IMR-90 (cell line): ENCODE data around the gene CASS4. TPM values are rescaled to one million over a fixed set of nuclear protein-coding genes. Genes with fewer than 3 reads are reported as not detected.

Experiments used
- ATAC-seq: fragments of 200-7000 bp; cut with Tn5 transposase; 2 replicates; pipeline ENCODE4 v1.9.1; 2020; ENCODE audit warnings: low read depth, mild to moderate bottlenecking, moderate library complexity
- BruUV-seq: library from RNA; stranded (reverse); fragments of 400-500 nt; replicated peaks from 2 replicates; lab custom pipeline; 2021; lab: Mats Ljungman, UMichigan
- CTCF ChIA-PET: fragments of 300-600 bp; formaldehyde crosslinking; extraction: SDS; loops from one replicate; lab custom pipeline; 2021; ENCODE audit warnings: antibody characterized with exemption; lab: Yijun Ruan, JAX
- POLR2A ChIA-PET: fragments of 300-600 bp; sonication (Branson Sonifier 250); formaldehyde crosslinking; loops from one replicate; lab custom pipeline; 2022; ENCODE audit warnings: antibody characterized with exemption; ENCODE audit not compliant: unreplicated experiment; lab: Charles Lee
- DNase-seq: peaks from one replicate; pipeline ENCODE4 v3.0.0; 2013
- H2AFZ ChIP-seq: replicated peaks from 2 replicates; pipeline ENCODE3; 2013; ENCODE audit warnings: low read length, mild to moderate bottlenecking; ENCODE audit not compliant: poor library complexity
- H2AK5ac ChIP-seq: 2 replicates; pipeline ENCODE4 v1.6.1; 2013; ENCODE audit warnings: low read depth, low read length, inconsistent platforms
- H2AK9ac ChIP-seq: replicated peaks from 2 replicates; pipeline ENCODE3; 2013; ENCODE audit warnings: mild to moderate bottlenecking, low read depth, low read length, moderate library complexity; ENCODE audit not compliant: poor library complexity
- H2BK120ac ChIP-seq: 2 replicates; pipeline ENCODE4 v1.6.1; 2013; ENCODE audit warnings: low read depth, low read length, inconsistent platforms
- H2BK15ac ChIP-seq: 3 replicates; pipeline ENCODE4 v1.6.1; 2013; ENCODE audit warnings: low read depth, low read length, inconsistent platforms
- H2BK20ac ChIP-seq: 2 replicates; pipeline ENCODE4 v1.6.1; 2013; ENCODE audit warnings: low read depth, mild to moderate bottlenecking, inconsistent platforms, low read length, moderate library complexity
- H2BK5ac ChIP-seq: 2 replicates; pipeline ENCODE4 v1.6.1; 2013; ENCODE audit warnings: mild to moderate bottlenecking, low read depth, low read length, inconsistent platforms; ENCODE audit not compliant: poor library complexity, severe bottlenecking
- H3K14ac ChIP-seq: replicated peaks from 2 replicates; pipeline ENCODE4 v1.6.1; 2013; ENCODE audit warnings: low read depth, low read length, inconsistent platforms
- H3K18ac ChIP-seq: 2 replicates; pipeline ENCODE4 v1.6.1; 2013; ENCODE audit warnings: low read depth, low read length, control low read depth
- H3K23ac ChIP-seq: 2 replicates; pipeline ENCODE4 v1.6.1; 2013; ENCODE audit warnings: low read depth, low read length, inconsistent platforms
- H3K27ac ChIP-seq: 2 replicates; pipeline ENCODE4 v1.5.1; 2013; ENCODE audit warnings: mild to moderate bottlenecking, control low read depth, low read length; ENCODE audit not compliant: insufficient read depth
- H3K27me3 ChIP-seq: 2 replicates; pipeline ENCODE4 v1.6.1; 2013; ENCODE audit warnings: low read length; ENCODE audit not compliant: control insufficient read depth, insufficient read depth
- H3K36me3 ChIP-seq: 2 replicates; pipeline ENCODE4 v1.6.1; 2013; ENCODE audit warnings: low read length, mixed read lengths; ENCODE audit not compliant: control insufficient read depth, insufficient read depth
- H3K4ac ChIP-seq: 2 replicates; pipeline ENCODE4 v1.6.1; 2013; ENCODE audit warnings: low read depth, low read length, inconsistent platforms
- H3K4me1 ChIP-seq: 2 replicates; pipeline ENCODE4 v1.6.1; 2013; ENCODE audit warnings: low read length, mixed read lengths; ENCODE audit not compliant: control insufficient read depth, insufficient read depth
- H3K4me2 ChIP-seq: 2 replicates; pipeline ENCODE4 v1.6.1; 2013; ENCODE audit warnings: low read depth, mild to moderate bottlenecking, control low read depth, low read length, moderate library complexity
- H3K4me3 ChIP-seq: 2 replicates; pipeline ENCODE4 v1.5.1; 2013; ENCODE audit warnings: low read depth, mild to moderate bottlenecking, control low read depth, low read length, moderate library complexity; ENCODE audit not compliant: insufficient read depth
- H3K56ac ChIP-seq: 2 replicates; pipeline ENCODE4 v1.6.1; 2013; ENCODE audit warnings: low read length, inconsistent platforms; ENCODE audit not compliant: insufficient read depth; ENCODE audit errors: extremely low read depth
- H3K79me1 ChIP-seq, 2 experiments: 2 replicates each; pipeline ENCODE4 v1.6.1; 2013; ENCODE audit warnings: low read length in 2 of 2, inconsistent platforms in 1 of 2, low read depth in 1 of 2
- H3K9ac ChIP-seq: 2 replicates; pipeline ENCODE4 v1.6.1; 2013; ENCODE audit warnings: low read depth, low read length, control low read depth
- H3K9me1 ChIP-seq: 2 replicates; pipeline ENCODE4 v1.6.1; 2013; ENCODE audit warnings: low read length, inconsistent platforms; ENCODE audit not compliant: insufficient read depth
- H3K9me3 ChIP-seq: 2 replicates; pipeline ENCODE4 v1.6.1; 2013; ENCODE audit warnings: low read length; ENCODE audit not compliant: control insufficient read depth, insufficient read depth
- H4K20me1 ChIP-seq: 2 replicates; pipeline ENCODE4 v1.6.1; 2013; ENCODE audit warnings: low read length, inconsistent platforms; ENCODE audit not compliant: insufficient read depth
- H4K5ac ChIP-seq: 2 replicates; pipeline ENCODE4 v1.6.1; 2013; ENCODE audit warnings: mild to moderate bottlenecking, low read depth, low read length, control low read depth
- H4K8ac ChIP-seq, 2 experiments: 2 replicates each; pipeline ENCODE4 v1.6.1; 2013; ENCODE audit warnings: low read depth in 2 of 2, low read length in 2 of 2, control low read depth in 1 of 2, inconsistent platforms in 1 of 2
- H4K91ac ChIP-seq: 2 replicates; pipeline ENCODE4 v1.6.1; 2013; ENCODE audit warnings: low read depth, low read length, inconsistent platforms; ENCODE audit not compliant: insufficient read depth
- BHLHE40 ChIP-seq: fragments of 150-350 bp; IDR thresholded peaks from 2 replicates; pipeline ENCODE4 v1.6.1; 2016; ENCODE audit warnings: mild to moderate bottlenecking, low read depth, low read length
- CTCF ChIP-seq: conservative IDR thresholded peaks from 2 replicates; pipeline ENCODE4 v1.5.1; 2012; ENCODE audit warnings: mild to moderate bottlenecking, low read depth, low read length, improper control_type of control experiment
- FOS ChIP-seq: fragments of 150-350 bp; IDR thresholded peaks from 2 replicates; pipeline ENCODE4 v1.6.1; 2016; ENCODE audit warnings: low read depth, low read length
- MAZ ChIP-seq: IDR thresholded peaks from 2 replicates; pipeline ENCODE4 v1.6.1; 2012; ENCODE audit warnings: low read depth, mild to moderate bottlenecking, low read length, improper control_type of control experiment, moderate library complexity, borderline replicate concordance
- NFE2L2 ChIP-seq: fragments of 150-350 bp; IDR thresholded peaks from 2 replicates; pipeline ENCODE4 v1.6.1; 2016; ENCODE audit warnings: low read depth, mild to moderate bottlenecking, low read length
- USF2 ChIP-seq: fragments of 150-350 bp; IDR thresholded peaks from 2 replicates; pipeline ENCODE4 v1.6.1; 2017; ENCODE audit warnings: mild to moderate bottlenecking, antibody characterized with exemption, low read length, low read depth
- WGBS, 2 experiments: methylation state at CpG; one replicate each; pipeline versions ENCODE4 v1.1.5 to v1.1.7; 2013; ENCODE audit warnings: missing lambda C conversion rate in 2 of 2; ENCODE audit not compliant: insufficient read length in 1 of 2; ENCODE audit errors: extremely low coverage in 2 of 2; 5-methylcytosine and 5-hydroxymethylcytosine counted together
- dilution Hi-C: fragments of 300-500 bp; cut with HindIII; formaldehyde crosslinking; loops from one replicate; pipeline ENCODE4 v1.14.3; 2018; ENCODE audit warnings: low sequenced_read_pairs; ENCODE audit not compliant: unreplicated experiment
- in situ Hi-C: fragments of 300-500 bp; cut with MboI; formaldehyde crosslinking; loops from 3 replicates; pipeline ENCODE4 v1.14.3; 2019; ENCODE audit warnings: low sequenced_read_pairs, inconsistent platforms, mixed read lengths
- intact Hi-C: fragments of 100-400 bp; cut with micrococcal nuclease; formaldehyde crosslinking; loops from 2 replicates; pipeline ENCODE4 v1.10.0; 2022
- microRNA-seq, 2 experiments: library from miRNA; stranded (forward) in 1 of 2; unstranded in 1 of 2; fragments of 10-50 nt in 1 of 2; fragments of <30 nt in 1 of 2; gene quantifications in 1 of 2; microRNA quantifications in 1 of 2; one replicate each; pipeline versions ENCODE3 to v1.1.0; 2013 to 2020; ENCODE audit not compliant: insufficient read depth in 1 of 2, insufficient read length in 1 of 2, unreplicated experiment in 1 of 2
- polyA plus RNA-seq, 3 experiments: library from polyadenylated mRNA; depleted of rRNA; stranded (reverse); fragments of >200 nt; gene quantifications; 2 replicates each; pipeline ENCODE4 v1.2.3, GENCODE V29; 2012; ENCODE audit warnings: low replicate concordance in 1 of 3
- small RNA-seq, 5 experiments: library from RNA; depleted of rRNA; stranded (forward); fragments of <200 nt; gene quantifications; one replicate each; pipeline ENCODE3, GENCODE V24; 2012
- total RNA-seq: library from RNA; depleted of rRNA; stranded (reverse); fragments of >200 nt; gene quantifications from 2 replicates; pipeline ENCODE4 v1.2.3, GENCODE V29; 2012; rRNA removed

The CASS4 gene
- total and polyA plus RNA-seq, 2 of the 4 experiments (the other 2 are of a cell fraction): 25.8 to 26.5 TPM

- ATAC-seq (peak; percentile 42; the same call in 1 of the 2 replicates), DNase-seq (no peak)
- in situ Hi-C loops (no loop called here), intact Hi-C loops (no loop called here), dilution Hi-C loops (no loop called here)
- TF ChIP-seq NFE2L2: no peak
- TF ChIP-seq BHLHE40: no peak
- no peak for TF ChIP-seq MAZ
- no peak for TF ChIP-seq CTCF
- no peak for TF ChIP-seq FOS
- TF ChIP-seq USF2: no peak
- H2BK15ac ChIP-seq: no peak overlapping the region
- WGBS, 2 experiments: no CpG with 5 or more reads among the region's 3 CpGs
- no peak overlapping the region for H4K5ac ChIP-seq
- CTCF ChIA-PET: no interaction called here
- H4K20me1 ChIP-seq: 0 out of 2 replicates have a peak, but pooled peaks cover 5% of the 10 kb centered on the region
- H3K27me3 ChIP-seq: no peaks in the 10 kb centered on the region
- no peak overlapping the region for H3K23ac ChIP-seq
- H2BK120ac ChIP-seq: no peak overlapping the region
- H3K79me1 ChIP-seq: peaks cover 34 to 41% of the 10 kb centered on the region in 2 experiments
- H2AFZ ChIP-seq: no peak overlapping the region
- H2BK5ac ChIP-seq: no peak overlapping the region
- H3K56ac ChIP-seq: no peak overlapping the region
- no peak overlapping the region for H4K91ac ChIP-seq
- POLR2A ChIA-PET: no interaction called here
- no peak overlapping the region for H3K14ac ChIP-seq
- H3K27ac ChIP-seq: no peak overlapping the region
- no peaks in the 10 kb centered on the region for H3K9me3 ChIP-seq
- no peak overlapping the region for H2AK9ac ChIP-seq
- H4K8ac ChIP-seq: no peak overlapping the region
- H3K4ac ChIP-seq: no peak overlapping the region
- H2BK20ac ChIP-seq: no peak overlapping the region
- no peak overlapping the region for H3K4me2 ChIP-seq
- H3K4me1 ChIP-seq: no peaks in the 10 kb centered on the region
- no peak overlapping the region for H2AK5ac ChIP-seq
- no peak overlapping the region for H3K4me3 ChIP-seq
- BruUV-seq: no TSS peak
- no peaks in the 10 kb centered on the region; the same call in 1 of the 2 replicates for H3K9me1 ChIP-seq
- peaks cover 14% of the 10 kb centered on the region; the same call in 1 of the 2 replicates for H3K36me3 ChIP-seq
- H3K9ac ChIP-seq: no peak overlapping the region
- H3K18ac ChIP-seq: no peak overlapping the region
Observed at GRCh38 chr20:56506103-56506502, 94.0 kb downstream of the CASS4 start.

Small RNA genes lying within 50 kb of the gene (microRNA-seq; reads per million reads assigned to microRNA genes)
- not detected for gene RPL39P (ENCODE audit: insufficient read depth, insufficient read length)

Small RNA genes lying within 50 kb of the gene (small RNA-seq; reads per million reads assigned to genes)
- gene RPL39P: 0 reads per million in 5 experiments

Other genes starting within 250 kb of the CASS4 start
- not detected in 2 replicates for gene MC3R, start 163.5 kb upstream of the CASS4 start, total RNA-seq
- not detected in 2 replicates for gene MC3R, start 163.5 kb upstream of the CASS4 start, polyA plus RNA-seq (2012; rRNA removed)
- 45.0 and 48.9 TPM in 2 replicates for gene FAM210B, start 53.3 kb upstream of the CASS4 start, total RNA-seq
- gene FAM210B, start 53.3 kb upstream of the CASS4 start, polyA plus RNA-seq (2012; rRNA removed): 25.6 and 29.5 TPM in 2 replicates
- gene AURKA, start 20.0 kb upstream of the CASS4 start, total RNA-seq: 83.3 and 88.0 TPM in 2 replicates
- gene AURKA, start 20.0 kb upstream of the CASS4 start, polyA plus RNA-seq (2012; rRNA removed): 63.7 and 68.0 TPM in 2 replicates
- gene CSTF1, start 19.6 kb upstream of the CASS4 start, total RNA-seq: 86.4 and 105 TPM in 2 replicates
- gene CSTF1, start 19.6 kb upstream of the CASS4 start, polyA plus RNA-seq (2012; rRNA removed): 48.8 and 49.5 TPM in 2 replicates
- gene RTF2, start 56.4 kb downstream of the CASS4 start, total RNA-seq: 109 and 118 TPM in 2 replicates
- 98.4 and 102 TPM in 2 replicates for gene RTF2, start 56.4 kb downstream of the CASS4 start, polyA plus RNA-seq (2012; rRNA removed)
- gene FAM209A, start 112.5 kb downstream of the CASS4 start, total RNA-seq: 0.18 TPM in 1 of 2 replicates, not detected in the other
- gene FAM209A, start 112.5 kb downstream of the CASS4 start, polyA plus RNA-seq (2012; rRNA removed): 0.20 and 0.22 TPM in 2 replicates
- gene FAM209B, start 121.0 kb downstream of the CASS4 start, total RNA-seq: not detected in 2 replicates
- 0.24 and 0.32 TPM in 2 replicates for gene FAM209B, start 121.0 kb downstream of the CASS4 start, polyA plus RNA-seq (2012; rRNA removed)
- under 0.01 TPM in 2 replicates for gene TFAP2C, start 217.0 kb downstream of the CASS4 start, total RNA-seq
- gene TFAP2C, start 217.0 kb downstream of the CASS4 start, polyA plus RNA-seq (2012; rRNA removed): 0.05 TPM in 1 of 2 replicates, not detected in the other